Right lobe of liver (tissue), 6 donors: Measurements from ENCODE around the gene COQ4. TPM values are rescaled to one million over a fixed set of nuclear protein-coding genes. Genes with fewer than 3 reads are reported as not detected.

Experiments used
- ATAC-seq, 4 donors: fragments of 200-7000 bp; cut with Tn5 transposase; one replicate each; pipeline ENCODE4 v1.9.1; 2020; ENCODE audit warnings: mild to moderate bottlenecking in 4 of 4, moderate library complexity in 4 of 4
- DNase-seq, 3 donors: peaks; one replicate each; pipeline ENCODE4 v3.0.0-alpha.2; 2020
- H3K27ac ChIP-seq, 3 donors: fragments of 200-600 bp; one replicate each; pipeline ENCODE4 v1.8.0; 2022
- H3K27me3 ChIP-seq, 2 donors: fragments of 200-600 bp; one replicate each; pipeline ENCODE4 v1.8.0; 2022
- H3K36me3 ChIP-seq, 4 donors: fragments of 200-600 bp; sonication (generic) in 1 of 4; one replicate each; pipeline versions ENCODE4 v1.5.1 to v1.8.0; 2017 to 2022; ENCODE audit warnings: control low read depth in 1 of 4
- H3K4me1 ChIP-seq, 4 donors: fragments of 200-600 bp; sonication (generic) in 1 of 4; one replicate each; pipeline versions ENCODE4 v1.5.1 to v1.8.0; 2017 to 2022; ENCODE audit warnings: control low read depth in 1 of 4
- H3K4me3 ChIP-seq, 3 donors: fragments of 200-600 bp; one replicate each; pipeline ENCODE4 v1.8.0; 2022
- H3K9me3 ChIP-seq, 4 donors: fragments of 200-600 bp; sonication (generic) in 1 of 4; one replicate each; pipeline versions ENCODE4 v1.5.1 to v1.8.0; 2017 to 2022; ENCODE audit warnings: control low read depth in 1 of 4
- CTCF ChIP-seq, 4 donors: fragments of 200-600 bp in 3 of 4; fragments of 450-650 bp in 1 of 4; IDR thresholded peaks; one replicate each; pipeline versions ENCODE4 v1.5.1 to v1.8.0; 2016 to 2022; ENCODE audit warnings: antibody characterized with exemption in 4 of 4, mild to moderate bottlenecking in 2 of 4
- POLR2A ChIP-seq: fragments of 450-650 bp; IDR thresholded peaks from one replicate; pipeline ENCODE4 v1.6.1; 2017; ENCODE audit warnings: antibody characterized with exemption, mild to moderate bottlenecking
- WGBS: methylation state at CpG from one replicate; pipeline ENCODE4 v1.1.6; 2018; ENCODE audit warnings: low coverage, low lambda C conversion rate; ENCODE audit not compliant: insufficient coverage; ENCODE audit errors: missing lambda C conversion rate; 5-methylcytosine and 5-hydroxymethylcytosine counted together
- intact Hi-C, 2 donors: fragments of 100-400 bp; cut with DNase I; formaldehyde crosslinking; loops; one replicate each; pipeline versions ENCODE4 v1.11.2 to v1.14.1; 2022
- total RNA-seq, 6 experiments: library from RNA; depleted of rRNA in 2 of 6; stranded (reverse); fragments of >200 nt in 2 of 6; fragmentation: NEBNext Ultra II Directional in 3 of 6; extraction: Animal tissue kit (Norgen Biotek cat#: 25700) in 3 of 6; gene quantifications; one replicate each; pipeline versions ENCODE4 v1.1.0 to v1.2.4, GENCODE V29; 2016 to 2023
- donor health status: DM: no; HTN: yes; CAD: no.
- donor health status: DM: no; HTN: no; CAD: no.
- donor health status: DM: no; HTN: no; CAD: no.
- donor health status: DM: no; HTN: yes; CAD: no.
- donor health status: DM: no; HTN: yes; CAD: no.

Gene COQ4
- total RNA-seq, 6 experiments from 2014 or later: 22.3 to 67.5 (median 30.3) TPM

GRCh38 chr9:128310461-128310860, 12.2 kb upstream of the COQ4 start:
- H3K4me3 ChIP-seq: no peak overlapping the region
- WGBS: 45% methylated on average over 3 of the region's 10 CpGs
- no peak for TF ChIP-seq CTCF (IDR thresholded peaks at IDR 0.05)
- no peak for TF ChIP-seq POLR2A
- DNase-seq: peak; percentile 61 to 82 (median 81)
- no peaks in the 10 kb centered on the region for H3K27me3 ChIP-seq
- H3K9me3 ChIP-seq: no peaks in the 10 kb centered on the region
- peaks cover 0 to 19% (median 6%) of the 10 kb centered on the region in 4 donors for H3K4me1 ChIP-seq
- intact Hi-C loops: no loop called here
- peak; percentile 87 to 94 (median 92) for ATAC-seq
- H3K27ac ChIP-seq: peak overlapping the region in 1 of 3 donors; percentile 55
- H3K36me3 ChIP-seq: peaks cover 0 to 35% (median 13%) of the 10 kb centered on the region in 4 donors

GRCh38 chr9:128314697-128315096, 7.9 kb upstream of the COQ4 start:
- Histone ChIP-seq H3K27me3 (no peaks in the 10 kb centered on the region), H3K4me3 (no peak overlapping the region), H3K36me3 (peaks cover 0 to 47% (median 16%) of the 10 kb centered on the region in 4 donors), H3K9me3 (no peaks in the 10 kb centered on the region), H3K27ac (no peak overlapping the region), H3K4me1 (peaks cover 0 to 18% (median 6%) of the 10 kb centered on the region in 4 donors)
- ATAC-seq (no peak), DNase-seq (no peak)
- intact Hi-C loops: no loop called here
- WGBS: 100% methylated on average over 2 of the region's 4 CpGs
- TF ChIP-seq POLR2A (no peak), CTCF (IDR thresholded peaks at IDR 0.05) (no peak)

- H3K27ac ChIP-seq: no peak overlapping the region
- peaks cover 0 to 44% (median 16%) of the 10 kb centered on the region in 4 donors for H3K36me3 ChIP-seq
- no peaks in the 10 kb centered on the region for H3K27me3 ChIP-seq
- H3K4me3 ChIP-seq: no peak overlapping the region
- ATAC-seq: no peak
- H3K9me3 ChIP-seq: no peaks in the 10 kb centered on the region
- 100% methylated on average over 1 of the region's 9 CpGs for WGBS
- intact Hi-C loops: no loop called here
- no peak for DNase-seq
- H3K4me1 ChIP-seq: peaks cover 0 to 6% (median 1%) of the 10 kb centered on the region in 4 donors
- TF ChIP-seq CTCF (IDR thresholded peaks at IDR 0.05) (no peak), POLR2A (no peak)
Measured at GRCh38 chr9:128316421-128316820, 6.2 kb upstream of the COQ4 start.

DNA sequence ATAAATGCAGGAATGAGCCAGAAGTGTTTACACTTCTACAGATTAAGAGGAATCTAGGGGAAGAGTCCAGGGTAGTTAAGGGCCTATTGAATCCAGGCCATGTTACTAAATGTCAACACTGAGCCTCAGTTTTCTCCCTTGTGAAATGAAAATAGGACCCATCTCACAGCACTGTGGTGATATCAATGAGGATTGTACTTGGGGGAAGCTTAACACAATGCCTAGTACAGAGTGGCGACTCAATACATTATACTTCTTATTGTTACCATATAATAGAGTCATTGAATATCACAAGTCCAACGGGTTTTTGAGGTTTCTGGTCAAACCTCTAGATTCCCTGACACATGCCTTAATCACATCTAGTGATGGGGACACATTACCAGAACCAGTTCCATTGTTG, 5.0 kb upstream of the COQ4 start:
- ATAC-seq (no peak), DNase-seq (no peak)
- H3K9me3 ChIP-seq: no peaks in the 10 kb centered on the region
- H3K27ac ChIP-seq: no peak overlapping the region
- TF ChIP-seq CTCF (IDR thresholded peaks at IDR 0.05) (no peak), POLR2A (no peak)
- intact Hi-C loops: no loop called here
- H3K4me3 ChIP-seq: no peak overlapping the region
- WGBS: 89% methylated on average over 2 of the region's 2 CpGs
- no peaks in the 10 kb centered on the region for H3K27me3 ChIP-seq
- H3K36me3 ChIP-seq: peaks cover 0 to 41% (median 15%) of the 10 kb centered on the region in 4 donors
- peaks cover 0 to 6% (median 2%) of the 10 kb centered on the region in 4 donors for H3K4me1 ChIP-seq

- H3K9me3 ChIP-seq: no peaks in the 10 kb centered on the region
- intact Hi-C loops: no loop called here
- no peak for TF ChIP-seq POLR2A
- no peak for TF ChIP-seq CTCF (IDR thresholded peaks at IDR 0.05)
- 82% methylated on average over 7 of the region's 7 CpGs for WGBS
- no peak for DNase-seq
- ATAC-seq: no peak
- H3K27me3 ChIP-seq: no peaks in the 10 kb centered on the region
- H3K27ac ChIP-seq: no peak overlapping the region
- H3K4me3 ChIP-seq: peak overlapping the region; percentile 93 to 99 (median 97)
- H3K36me3 ChIP-seq: peaks cover 0 to 16% (median 8%) of the 10 kb centered on the region in 4 donors
- H3K4me1 ChIP-seq: peaks cover 0 to 29% (median 11%) of the 10 kb centered on the region in 4 donors
Measured at GRCh38 chr9:128321343-128321742, 1.3 kb upstream of the COQ4 start.
